SHP77 (cell line): ENCODE measurements around the gene PLXNB2.

Source experiments
- DNase-seq, 2 experiments: peaks; one replicate each; lab custom pipeline; 2025; lab: John Stamatoyannopoulos, UW

The PLXNB2 gene

DNA sequence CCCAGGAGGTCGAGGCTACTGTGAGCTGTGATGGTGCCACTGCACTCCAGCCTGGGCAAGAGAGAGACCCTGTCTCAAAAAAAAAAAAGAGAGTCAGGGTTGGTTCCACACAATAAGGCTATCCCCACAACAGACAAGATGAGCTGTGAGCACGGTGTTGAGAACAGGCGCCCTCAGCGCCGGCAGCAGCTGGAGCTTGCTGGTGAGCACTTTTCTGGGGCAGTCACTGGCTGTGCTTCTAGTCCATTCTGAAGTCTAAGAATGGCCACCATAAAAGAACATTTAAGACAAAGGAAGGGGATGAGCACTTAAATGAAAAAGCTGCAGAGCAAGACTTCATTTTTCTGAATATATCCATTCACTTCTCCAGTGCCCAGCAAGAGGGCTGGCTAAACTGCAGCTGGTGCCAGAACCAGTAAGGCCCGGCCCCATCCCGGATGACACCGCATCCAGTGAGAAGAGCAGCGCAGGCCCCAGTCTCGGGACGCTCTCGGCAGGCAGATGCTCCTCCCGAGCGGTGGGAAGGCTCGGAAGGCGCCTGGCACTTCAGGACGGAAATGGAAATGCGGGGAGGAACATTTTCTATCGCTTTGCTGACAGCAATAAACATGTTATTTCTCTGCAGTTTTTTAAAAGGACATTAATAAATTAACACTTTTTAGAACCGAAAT lies 74.8 kb downstream of the PLXNB2 start:
- no peak for DNase-seq

DNA sequence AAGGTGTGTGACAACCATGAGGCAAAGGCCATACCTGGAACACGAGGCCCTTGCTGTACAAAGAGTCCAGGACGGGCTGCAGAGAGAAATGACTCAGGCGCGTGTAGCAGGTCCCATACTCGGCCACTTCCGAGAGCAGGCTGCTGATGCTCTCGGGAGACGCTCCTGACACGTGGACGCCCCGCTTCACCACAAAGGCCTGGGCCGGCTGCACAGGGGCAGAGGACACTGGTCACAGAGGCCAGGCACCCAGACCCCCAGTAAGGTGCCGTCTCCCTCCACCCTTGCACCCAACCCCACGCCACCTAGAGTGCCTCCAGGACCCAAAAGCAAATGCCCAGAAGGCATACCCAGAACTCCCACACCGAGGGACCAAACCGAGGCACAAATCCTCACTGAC lies 78.1 kb downstream of the PLXNB2 start:
- no peak for DNase-seq

GRCh38 chr22:50228366-50228765 lies 79.1 kb downstream of the PLXNB2 start:
- DNase-seq: no peak

DNA sequence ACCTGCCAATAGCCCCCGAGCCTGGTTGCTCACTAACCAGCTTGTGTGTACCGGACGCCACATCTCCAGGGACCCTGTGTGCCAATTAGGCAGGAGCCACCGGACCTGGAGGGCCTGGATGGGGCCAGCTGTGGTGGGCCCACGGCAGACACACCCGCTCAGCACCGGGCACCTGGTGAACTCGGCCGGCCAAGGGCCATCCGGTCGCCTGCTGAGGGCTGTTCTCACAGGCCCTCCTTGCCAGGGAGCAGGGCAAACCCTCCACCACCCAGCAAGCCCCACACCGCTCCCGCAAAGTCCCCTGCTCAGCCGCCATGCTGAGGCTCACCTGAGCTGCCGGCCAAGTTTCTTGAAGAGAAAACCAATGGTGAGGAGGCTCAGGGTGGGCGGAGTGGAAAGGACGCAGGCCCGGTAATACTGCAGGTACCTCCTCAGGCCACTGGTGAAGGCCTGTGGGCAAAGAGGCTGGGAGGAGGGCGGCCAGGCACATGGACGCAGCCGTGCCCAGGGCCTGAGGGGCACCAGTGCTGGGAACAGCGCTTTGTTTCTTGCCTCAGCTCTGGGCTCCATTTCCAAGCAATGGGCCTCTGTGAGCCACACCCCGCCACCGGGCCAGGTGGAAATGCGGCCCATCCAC lies 79.7 kb downstream of the PLXNB2 start:
- DNase-seq: no peak

DNA sequence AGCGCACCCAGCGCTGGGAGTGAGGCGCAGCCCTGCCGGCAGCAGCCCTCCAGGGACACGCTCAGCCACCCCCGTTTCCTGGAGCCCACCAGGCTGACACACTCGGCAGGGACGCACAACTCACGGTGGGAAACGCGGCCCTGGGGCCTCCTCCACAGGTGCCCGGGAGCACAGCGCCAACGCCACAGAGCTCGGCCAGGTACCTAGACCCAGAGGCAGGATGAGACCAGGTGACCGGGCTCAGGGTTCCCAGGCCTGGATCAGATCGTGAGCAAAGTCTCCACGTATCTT lies 80.6 kb downstream of the PLXNB2 start:
- no peak for DNase-seq

DNA sequence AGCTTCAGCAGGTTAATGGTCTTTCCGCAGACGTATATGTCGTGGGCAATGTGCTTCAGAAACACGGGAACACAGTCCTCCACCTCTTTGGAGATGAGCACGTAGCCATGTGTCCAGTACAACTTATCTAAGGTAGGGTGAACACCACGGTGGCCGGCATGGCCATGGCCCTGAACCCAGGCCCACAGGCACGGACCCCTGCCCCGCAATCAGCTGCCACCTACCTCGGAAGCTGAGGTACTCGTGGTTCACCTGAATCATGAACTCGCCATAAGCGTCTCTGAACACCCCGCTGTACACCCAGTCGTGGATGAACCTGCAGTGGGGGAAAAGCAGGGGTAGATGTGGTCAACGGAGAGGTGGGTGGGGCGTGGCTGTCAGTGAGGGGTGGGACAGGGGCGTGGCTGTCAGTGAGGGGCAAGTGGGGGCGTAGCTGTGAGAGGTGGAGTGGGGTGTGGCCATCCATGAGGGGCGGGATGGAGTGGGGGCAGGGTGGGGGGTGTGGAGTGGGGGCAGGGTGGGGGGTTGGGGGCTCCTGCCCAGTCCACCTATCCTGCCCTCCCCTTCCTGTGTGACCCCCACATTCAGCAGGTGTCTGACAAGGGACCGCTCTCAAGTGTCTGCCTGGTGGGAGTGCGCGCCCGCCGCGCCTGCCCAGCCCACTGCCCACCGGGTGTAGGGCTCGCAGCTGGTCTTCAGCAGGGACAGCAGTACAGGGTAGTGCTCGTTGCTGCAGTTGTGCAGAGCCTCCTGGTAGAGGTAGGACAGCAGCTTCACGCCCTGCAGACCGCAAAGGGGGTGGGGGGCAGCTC lies 81.2 kb downstream of the PLXNB2 start:
- no peak for DNase-seq

GRCh38 chr22:50225200-50225969 lies 82.1 kb downstream of the PLXNB2 start:
- no peak for DNase-seq
